GM12865 (cell line): ENCODE data around the gene LY86.

Experiments
- DNase-seq: peaks from one replicate; pipeline ENCODE4 v3.0.0; 2010; ENCODE audit warnings: low read depth
- H3K4me3 ChIP-seq: 2 replicates; pipeline ENCODE4 v1.5.1; 2011; ENCODE audit warnings: mild to moderate bottlenecking, low read depth, low read length, control low read depth
- CTCF ChIP-seq: IDR thresholded peaks from 2 replicates; pipeline ENCODE4 v1.5.1; 2011; ENCODE audit warnings: low read length, control low read depth, low read depth, inconsistent platforms; ENCODE audit not compliant: insufficient read depth; ENCODE audit errors: missing control alignments

LY86 gene

DNA sequence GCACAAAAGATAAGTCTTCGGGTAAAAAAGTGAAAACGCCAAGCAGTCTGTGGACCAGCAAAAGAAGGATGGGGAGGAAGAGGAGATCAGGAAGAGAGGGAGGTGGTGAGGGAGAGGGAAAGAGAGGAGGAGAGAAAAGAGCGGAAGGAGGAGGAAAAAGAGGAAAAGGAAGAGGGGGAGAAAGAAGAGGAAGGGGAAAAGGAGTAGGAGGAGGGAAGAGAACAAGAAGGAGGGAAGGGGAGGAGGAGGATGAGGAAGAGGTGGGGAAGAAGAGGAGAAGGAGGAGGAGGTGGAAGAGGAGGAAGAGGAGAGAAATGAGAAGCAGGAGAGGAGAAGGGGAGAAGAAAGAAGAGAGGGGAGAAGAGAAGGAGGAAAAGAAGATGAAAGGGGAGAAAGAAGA is 6.5 kb downstream of the LY86 start:
- no peak for TF ChIP-seq CTCF
- H3K4me3 ChIP-seq: no peak overlapping the region
- no peak for DNase-seq

DNA sequence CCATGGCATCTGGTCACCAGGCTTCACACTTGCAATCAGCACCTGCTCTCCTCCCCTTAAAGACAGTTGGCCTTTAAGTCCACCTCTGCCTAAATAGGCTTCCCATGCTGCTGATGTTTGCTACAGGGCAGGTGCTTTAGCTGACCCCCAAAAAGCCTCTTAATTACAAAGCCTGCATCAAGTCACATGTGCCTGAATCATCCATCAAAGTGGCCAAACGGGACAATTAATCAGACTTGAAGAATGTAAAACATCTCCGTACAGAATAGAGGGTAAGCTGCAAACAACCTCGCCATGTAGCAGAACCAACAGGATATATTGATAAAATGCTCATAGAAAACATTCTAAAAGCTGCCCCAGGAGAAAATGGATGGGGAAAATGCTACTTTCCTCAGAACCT is 7.4 kb downstream of the LY86 start:
- no peak overlapping the region for H3K4me3 ChIP-seq
- TF ChIP-seq CTCF: no peak
- no peak for DNase-seq

DNA sequence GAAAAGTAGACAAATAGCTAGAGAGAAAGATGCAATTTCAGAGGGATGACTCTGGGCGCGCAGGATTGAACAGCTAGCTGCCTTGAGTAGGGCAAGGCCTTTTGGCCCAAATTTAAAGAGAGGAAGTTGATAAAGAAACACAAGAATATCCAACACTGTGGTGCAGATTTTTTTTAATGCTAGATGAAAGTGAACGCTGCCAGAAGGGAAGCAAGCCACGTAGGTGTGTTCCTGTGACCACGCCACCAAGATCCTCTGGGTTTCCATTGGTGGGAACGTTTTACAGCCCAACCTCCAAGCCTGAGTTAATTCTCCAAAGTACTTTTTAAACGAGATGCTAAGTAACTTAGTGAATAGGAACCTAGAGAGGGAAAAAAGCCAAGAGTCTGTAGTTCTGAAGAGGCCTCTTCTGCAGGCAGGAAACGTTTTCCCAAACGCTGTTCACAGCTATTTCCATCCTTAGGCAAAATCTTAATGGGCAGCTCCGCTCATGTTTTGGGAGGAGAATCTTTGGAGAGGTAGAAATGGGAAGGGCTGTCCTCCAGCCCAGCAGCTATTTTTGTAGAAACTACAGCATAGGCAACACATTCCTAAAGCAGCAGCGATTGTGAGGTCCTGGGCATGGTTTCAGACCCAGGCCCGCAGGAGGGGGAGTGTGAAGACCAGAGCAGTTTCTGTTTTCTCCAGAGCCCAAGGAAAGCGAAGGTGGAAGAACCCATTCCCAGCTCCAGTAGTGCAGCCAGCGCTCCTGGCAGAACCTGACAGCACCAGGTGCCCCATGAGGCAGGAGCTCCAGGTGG is 8.2 kb downstream of the LY86 start:
- DNase-seq: no peak
- no peak overlapping the region for H3K4me3 ChIP-seq
- no peak for TF ChIP-seq CTCF

DNA sequence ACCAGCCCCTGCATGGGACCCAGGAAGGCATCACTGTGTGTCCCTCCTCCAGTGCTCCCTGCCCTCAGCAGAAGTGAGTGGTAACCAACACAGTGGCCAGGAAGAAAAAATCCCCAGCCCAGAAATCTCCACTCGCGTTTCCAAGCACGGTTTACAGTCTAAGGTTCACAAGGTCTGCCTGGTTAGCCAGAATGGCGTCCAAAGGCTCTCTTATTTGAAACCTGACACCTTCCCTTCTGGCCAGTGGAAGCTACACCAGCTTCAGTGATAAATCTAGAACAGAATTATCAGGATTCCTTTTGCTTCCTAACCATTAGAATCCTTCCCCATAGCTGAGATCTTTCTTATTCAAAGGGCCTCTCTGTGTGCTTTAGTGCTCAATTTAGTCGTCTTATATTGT is 9.2 kb downstream of the LY86 start:
- no peak overlapping the region for H3K4me3 ChIP-seq
- no peak for TF ChIP-seq CTCF
- no peak for DNase-seq

- no peak for TF ChIP-seq CTCF
- DNase-seq: no peak
- no peak overlapping the region for H3K4me3 ChIP-seq
Measured at GRCh38 chr6:6599468-6599873, 11.0 kb downstream of the LY86 start.

DNA sequence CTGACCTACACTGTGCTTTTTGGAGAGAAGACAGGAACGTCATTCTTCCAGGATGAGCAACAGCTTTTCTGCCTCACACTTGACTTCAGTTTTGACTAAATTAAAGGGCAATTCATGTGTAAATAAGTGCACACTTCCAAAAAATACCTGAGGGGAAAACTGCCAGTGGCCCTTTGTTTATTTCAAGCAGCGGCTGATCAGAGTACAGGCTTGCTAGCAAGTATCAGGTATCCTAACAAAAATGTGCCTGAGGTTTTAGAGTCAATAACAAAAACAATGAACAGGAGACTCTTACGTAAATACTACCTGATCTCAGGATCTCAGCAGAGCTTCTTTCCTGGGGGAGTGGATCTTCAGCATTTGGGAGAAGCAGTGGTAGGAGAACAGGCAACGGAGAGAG is 12.4 kb downstream of the LY86 start:
- no peak for TF ChIP-seq CTCF
- DNase-seq: no peak
- H3K4me3 ChIP-seq: no peak overlapping the region

DNA sequence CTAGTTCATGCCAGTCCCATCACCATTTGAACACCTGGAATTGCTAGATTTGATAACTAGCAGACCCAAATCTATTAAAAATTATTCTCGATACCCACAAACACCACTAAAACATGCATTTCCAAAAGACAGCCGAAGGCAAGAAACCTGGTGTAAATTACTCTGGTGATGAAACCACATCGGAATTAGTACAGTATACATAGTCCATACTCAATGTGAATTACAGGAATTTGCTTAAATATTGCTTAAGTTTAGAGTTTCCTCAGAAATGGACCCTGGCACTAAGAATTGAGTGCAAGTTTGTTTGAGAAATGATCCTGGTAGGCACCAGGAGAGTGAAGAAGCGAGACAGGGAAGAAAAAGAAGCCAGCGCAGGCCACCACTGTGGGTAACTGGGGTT is 13.7 kb downstream of the LY86 start:
- H3K4me3 ChIP-seq: no peak overlapping the region
- no peak for DNase-seq
- TF ChIP-seq CTCF: no peak
